Left lobe of liver (tissue), 2 donors: ENCODE measurements around the gene ABCA6. TPM values are rescaled to one million over a fixed set of nuclear protein-coding genes. Genes with fewer than 3 reads are reported as not detected.
"Not testable (repeated sequence)": the region's sequence is repeated elsewhere in the genome, so short reads cannot be mapped to it uniquely, and the experiment has no call there.

ENCODE experiments used
- ATAC-seq: fragments of 200-7000 bp; cut with Tn5 transposase; one replicate; pipeline ENCODE4 v1.9.1; 2020; ENCODE audit warnings: mild to moderate bottlenecking, moderate library complexity
- DNase-seq: peaks from one replicate; pipeline ENCODE4 v3.0.0-alpha.2; 2020; ENCODE audit warnings: low spot score
- total RNA-seq: library from RNA; stranded (reverse); gene quantifications from one replicate; pipeline ENCODE4 v1.2.1, GENCODE V29; 2021
- donor health status: DM: no; HTN: no; CAD: no; lungs with moderate emphysema.
- donor health status: DM: no; HTN: yes; CAD: no.

Gene ABCA6, protein sequence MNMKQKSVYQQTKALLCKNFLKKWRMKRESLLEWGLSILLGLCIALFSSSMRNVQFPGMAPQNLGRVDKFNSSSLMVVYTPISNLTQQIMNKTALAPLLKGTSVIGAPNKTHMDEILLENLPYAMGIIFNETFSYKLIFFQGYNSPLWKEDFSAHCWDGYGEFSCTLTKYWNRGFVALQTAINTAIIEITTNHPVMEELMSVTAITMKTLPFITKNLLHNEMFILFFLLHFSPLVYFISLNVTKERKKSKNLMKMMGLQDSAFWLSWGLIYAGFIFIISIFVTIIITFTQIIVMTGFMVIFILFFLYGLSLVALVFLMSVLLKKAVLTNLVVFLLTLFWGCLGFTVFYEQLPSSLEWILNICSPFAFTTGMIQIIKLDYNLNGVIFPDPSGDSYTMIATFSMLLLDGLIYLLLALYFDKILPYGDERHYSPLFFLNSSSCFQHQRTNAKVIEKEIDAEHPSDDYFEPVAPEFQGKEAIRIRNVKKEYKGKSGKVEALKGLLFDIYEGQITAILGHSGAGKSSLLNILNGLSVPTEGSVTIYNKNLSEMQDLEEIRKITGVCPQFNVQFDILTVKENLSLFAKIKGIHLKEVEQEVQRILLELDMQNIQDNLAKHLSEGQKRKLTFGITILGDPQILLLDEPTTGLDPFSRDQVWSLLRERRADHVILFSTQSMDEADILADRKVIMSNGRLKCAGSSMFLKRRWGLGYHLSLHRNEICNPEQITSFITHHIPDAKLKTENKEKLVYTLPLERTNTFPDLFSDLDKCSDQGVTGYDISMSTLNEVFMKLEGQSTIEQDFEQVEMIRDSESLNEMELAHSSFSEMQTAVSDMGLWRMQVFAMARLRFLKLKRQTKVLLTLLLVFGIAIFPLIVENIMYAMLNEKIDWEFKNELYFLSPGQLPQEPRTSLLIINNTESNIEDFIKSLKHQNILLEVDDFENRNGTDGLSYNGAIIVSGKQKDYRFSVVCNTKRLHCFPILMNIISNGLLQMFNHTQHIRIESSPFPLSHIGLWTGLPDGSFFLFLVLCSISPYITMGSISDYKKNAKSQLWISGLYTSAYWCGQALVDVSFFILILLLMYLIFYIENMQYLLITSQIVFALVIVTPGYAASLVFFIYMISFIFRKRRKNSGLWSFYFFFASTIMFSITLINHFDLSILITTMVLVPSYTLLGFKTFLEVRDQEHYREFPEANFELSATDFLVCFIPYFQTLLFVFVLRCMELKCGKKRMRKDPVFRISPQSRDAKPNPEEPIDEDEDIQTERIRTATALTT (N-terminal part only)
- 101 TPM for total RNA-seq

DNA sequence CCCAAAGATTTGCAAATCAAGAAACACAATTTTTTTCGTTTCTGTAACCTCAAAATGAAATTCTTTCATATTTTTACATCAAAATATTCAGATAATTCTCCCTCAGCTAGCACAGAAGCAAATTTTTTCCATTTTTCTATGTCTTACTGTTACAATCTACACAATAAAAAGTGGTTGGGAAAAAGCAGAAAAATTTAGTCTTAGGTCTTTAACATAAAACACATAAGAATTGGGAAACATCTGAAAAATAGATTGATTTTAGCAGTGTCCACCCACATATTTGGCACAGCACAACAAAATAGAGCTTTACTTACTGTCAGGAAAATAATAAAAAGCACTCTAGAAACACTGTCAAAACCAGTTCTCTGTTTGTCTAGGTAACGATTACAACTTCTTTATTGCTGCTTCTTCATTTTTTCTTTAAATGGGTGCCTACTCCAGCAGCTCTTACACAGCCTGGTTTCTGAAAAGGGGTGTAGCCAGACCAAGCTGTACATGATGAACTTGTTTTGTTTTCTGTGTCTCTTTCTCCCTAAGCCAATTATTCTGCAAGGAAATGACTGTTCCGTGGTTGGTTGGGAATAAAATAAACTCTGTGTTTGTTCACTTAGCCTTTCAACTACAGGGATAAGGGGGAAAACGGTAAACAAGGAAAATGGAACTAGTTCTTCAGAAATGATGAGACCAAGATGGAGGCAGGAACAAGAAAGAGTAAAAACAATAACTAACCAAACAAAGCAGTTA, at the start of gene ABCA6:
Gene ABCA6 (minus strand): TSS at position 465 of the 744 bp plus-strand sequence. CDS start 1,192 bp downstream, outside the sequence.
- ATAC-seq (peak; percentile 86), DNase-seq (no peak)

DNA sequence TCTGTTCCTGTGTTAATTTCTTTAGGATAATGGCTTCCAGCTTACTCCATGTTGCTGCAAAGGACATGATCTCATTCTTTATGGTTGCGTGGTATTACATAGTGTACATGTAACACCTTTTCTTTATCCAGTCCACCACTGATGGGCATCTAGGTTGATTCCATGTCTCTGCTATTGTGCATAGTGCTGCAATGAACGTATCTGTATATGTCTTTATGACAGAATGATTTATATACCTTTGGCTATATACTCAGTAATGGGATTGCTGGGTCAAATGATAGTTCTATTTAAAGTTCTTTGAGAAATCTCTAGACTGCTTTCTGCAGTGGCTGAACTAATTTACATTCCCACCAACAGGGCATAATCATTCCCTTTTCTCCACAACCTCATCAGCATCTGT, 47.1 kb upstream of the ABCA6 start:
- DNase-seq (no peak), ATAC-seq (no peak)

DNA sequence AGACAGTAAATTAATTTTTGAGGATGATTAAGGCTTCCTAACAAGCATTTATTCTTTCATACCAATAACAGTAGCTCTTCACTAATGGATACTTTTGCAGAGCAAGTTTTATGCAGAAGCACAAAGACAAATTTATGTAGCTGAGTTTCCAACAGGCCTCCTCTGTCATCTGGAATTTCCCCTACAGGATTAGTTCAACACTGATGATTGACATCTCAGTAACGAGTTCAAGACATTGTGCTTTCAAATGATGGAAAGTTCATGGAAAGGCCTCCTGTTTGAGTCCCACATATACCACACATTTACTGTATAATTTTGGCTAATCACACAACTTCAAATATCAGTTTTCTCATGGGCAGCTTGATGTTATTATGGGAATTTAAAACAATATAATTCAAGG, 46.4 kb upstream of the ABCA6 start:
- no peak for ATAC-seq
- DNase-seq = no peak

DNA sequence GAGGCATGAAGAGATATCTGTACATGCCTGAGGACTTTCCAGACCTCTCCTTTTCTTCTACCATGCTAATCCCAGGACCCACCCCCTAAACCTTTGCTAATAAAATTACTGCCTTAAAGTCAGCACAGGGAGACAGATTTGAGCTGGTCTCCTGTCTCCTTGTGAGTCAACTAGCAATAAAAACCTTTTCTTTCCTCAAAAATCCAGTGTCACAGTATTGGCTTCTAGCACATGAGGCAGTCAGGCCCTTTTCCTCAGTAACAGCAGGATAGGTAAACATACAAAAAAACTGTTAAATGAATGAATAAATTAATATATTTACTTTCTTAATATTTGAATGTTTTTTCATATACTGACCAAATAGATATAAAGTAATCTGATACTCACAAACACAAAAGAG, 45.6 kb upstream of the ABCA6 start:
- DNase-seq = no peak

DNA sequence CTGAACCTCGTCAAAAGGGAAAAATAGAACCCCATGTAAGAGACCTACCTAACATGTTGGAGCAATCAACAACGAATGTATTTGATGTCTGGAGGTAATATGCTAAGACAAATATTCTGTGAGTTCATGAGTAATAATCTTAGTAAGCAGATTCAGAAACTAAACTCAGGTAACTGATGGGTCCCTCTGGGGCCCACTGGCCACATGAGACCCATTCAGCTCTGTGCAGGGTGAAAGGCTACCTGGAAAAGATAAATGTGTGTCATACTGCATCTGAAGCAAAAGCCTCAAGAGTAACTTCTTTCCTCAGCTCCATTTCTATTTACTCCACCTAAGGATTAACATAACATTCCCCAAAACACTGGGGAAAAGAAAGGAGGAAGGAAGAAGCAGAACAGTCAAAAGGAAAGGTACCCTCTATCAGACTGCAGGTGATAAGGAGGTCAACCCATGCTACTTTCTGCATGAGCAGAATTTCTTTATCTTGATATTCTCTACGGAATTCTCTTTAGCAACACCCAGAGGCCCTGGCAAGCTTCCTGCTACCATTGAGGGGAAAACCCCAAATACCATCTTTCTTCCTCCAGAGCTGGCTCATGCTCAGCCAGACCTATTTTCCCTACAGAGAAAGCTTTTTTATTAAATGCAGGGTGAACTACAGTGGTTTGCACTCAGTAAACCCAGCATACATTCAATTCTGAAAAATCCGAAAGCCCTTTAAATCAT, 37.7 kb upstream of the ABCA6 start:
- ATAC-seq (no peak), DNase-seq (no peak)

More for the DNA sequence above, 45.6 kb upstream of the ABCA6 start:
- ATAC-seq = no peak

DNA sequence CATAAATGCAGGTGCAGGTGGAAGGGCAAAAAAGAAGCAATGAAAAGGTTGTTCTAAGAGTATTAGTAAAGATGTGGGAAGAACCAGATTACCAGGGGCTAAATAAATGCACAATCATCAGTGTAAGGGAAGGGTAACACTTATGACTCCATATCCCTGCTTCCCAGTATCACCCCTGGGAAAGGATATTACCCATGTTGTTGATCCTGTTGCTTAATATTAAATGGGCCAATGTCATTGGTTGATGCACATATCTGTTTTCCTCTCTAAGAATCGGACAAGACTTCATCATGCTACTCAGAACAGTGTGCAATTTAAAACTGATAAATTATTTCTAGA, 34.7 kb upstream of the ABCA6 start:
- ATAC-seq = no peak
- DNase-seq = no peak

DNA sequence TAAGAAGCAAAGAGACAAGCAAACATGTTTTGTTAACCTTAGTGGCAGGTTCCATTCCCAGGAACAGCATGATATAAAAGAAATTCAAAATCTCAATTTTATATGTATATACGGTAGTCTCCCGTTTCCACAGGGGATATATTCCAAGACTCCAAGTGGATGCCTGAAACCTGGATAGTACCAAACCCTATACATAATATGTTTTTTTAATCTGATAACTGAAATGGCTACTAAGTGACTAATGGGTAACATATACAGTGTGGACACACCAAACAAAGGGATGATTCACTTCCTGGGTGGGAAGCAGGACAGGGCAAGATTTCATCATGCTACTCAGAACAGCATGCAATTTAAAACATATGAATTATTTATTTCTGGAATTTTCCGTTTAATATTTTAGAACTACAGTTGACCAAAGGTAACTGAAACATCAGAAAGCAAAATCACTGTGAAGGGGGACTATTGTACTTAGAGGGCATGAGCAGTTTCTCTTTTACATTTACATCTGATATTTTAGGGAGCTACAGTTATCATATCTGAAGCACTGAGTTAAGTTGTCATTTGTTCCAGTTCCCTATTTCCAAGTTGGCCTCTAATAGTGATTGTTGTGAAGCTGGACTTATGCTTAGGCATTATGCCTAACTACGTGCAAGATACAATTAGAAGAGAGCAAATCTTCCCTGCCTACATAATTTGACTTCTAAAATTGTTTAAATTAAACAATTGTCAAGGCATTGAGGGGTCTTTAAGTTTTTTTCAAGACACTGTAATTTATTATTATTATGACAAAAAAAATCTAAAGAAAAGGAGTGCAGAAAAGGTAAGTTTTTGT, 34.1 kb upstream of the ABCA6 start:
- no peak for DNase-seq
- no peak for ATAC-seq

DNA sequence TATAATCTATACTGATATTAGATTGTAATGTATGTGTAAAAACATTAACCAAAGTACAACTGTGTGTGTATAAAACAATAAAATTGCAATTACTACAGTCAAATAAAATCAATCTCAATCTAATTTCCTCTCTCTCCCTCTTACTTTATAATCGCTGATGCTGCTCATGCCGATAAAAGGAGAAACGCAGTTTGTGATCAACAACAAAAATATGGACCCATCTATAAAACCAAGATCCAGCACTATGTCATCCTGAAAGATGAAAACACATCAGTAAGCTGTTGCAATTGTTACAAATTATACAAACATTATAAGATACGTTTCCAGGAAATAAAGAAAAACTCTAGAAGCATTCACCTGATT, 33.5 kb upstream of the ABCA6 start:
- DNase-seq = no peak
- ATAC-seq = no peak

DNA sequence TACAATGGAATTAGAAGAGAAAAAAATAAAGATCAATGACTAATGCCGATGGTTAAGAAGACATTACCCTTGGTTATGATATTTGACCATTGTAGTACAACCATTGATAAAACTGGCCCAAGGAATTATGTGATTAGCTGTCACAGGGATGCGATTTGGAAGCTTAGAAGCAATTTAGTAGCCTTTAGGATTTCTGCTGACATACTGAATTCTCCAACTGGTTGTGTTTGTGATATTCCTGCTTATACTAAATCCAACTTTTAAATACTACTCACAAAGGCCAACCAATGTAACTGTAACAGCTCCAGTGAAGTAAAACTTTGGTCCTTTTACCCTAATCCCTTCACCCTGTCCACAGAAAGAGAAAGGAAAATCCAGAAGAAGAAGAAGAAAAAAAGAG, 31.4 kb upstream of the ABCA6 start:
- DNase-seq (no peak), ATAC-seq (no peak)

DNA sequence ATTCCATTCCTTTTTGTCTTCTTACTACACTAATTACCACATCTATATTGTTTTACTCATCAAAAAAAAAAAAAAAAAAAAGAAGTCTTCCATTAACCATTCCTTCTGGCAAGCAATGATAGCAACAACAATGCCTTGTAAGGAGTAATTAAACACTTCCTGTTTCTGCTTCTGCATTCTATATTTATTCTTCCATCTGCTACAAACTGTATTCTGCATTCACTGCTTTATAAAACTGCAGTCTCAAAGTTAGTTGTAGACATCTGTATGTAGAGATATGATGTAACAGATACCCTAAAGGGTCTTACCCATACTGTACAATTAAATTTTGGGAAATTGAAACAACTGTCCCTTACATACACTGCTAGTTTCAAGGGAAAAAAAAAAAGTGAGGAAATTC, 28.7 kb upstream of the ABCA6 start:
- ATAC-seq (no peak), DNase-seq (no peak)

DNA sequence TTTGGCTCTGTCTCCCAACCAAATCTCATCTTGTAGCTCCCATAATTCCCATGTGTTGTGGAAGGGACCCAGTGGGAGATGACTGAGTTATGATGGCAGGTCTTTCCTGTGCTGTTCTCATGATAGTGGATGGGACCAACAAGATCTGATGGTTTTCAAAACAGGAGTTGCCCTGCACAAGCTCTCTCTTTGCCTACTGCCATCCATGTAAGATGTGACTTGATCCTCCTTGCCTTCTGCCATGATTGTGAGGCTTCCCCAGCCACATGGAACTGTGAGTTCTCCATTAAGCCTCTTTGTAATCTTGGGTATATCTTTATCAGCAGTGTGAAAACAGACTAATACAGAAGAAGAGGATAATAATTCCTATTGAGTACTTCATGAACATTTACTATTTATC, 26.9 kb upstream of the ABCA6 start:
- DNase-seq, ATAC-seq: not testable (repeated sequence)

DNA sequence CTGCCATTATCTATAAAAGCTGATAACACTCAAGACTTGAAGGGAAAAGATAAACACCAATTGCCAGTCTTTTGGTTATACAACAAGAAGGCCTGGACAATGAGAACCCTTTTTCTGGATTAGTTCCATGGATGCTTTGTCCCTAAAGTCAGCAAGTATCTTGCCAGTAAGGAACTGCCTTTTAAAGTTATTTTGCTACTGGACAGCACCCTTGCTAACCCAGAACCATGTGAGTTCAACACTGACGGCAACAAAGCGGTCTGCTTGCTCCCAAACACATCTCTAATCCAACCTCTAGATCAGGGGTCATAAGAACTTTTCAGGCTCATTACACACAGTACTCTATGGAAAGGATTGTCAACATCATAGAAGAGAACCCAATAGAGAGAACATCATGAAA, 25.3 kb upstream of the ABCA6 start:
- DNase-seq = no peak
- ATAC-seq = no peak

DNA sequence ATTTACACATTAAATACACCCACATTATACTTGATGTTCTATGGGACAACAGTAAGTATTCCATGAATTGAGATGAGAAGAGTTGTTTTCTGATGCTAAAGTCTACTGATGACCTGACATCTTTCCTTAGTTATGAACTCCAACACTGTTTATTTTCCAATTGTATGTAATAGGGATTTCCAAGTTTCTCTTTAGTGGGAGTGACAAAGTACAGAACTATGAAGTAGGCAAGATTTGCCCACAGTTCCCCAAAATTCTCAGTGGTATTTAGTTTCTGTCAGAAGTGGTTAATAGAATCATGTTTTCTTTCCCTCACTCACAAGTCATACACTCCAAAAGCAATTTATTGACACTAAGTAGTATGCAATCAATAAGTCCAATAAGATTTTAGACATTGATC, 22.5 kb upstream of the ABCA6 start:
- DNase-seq = no peak
- ATAC-seq = no peak

DNA sequence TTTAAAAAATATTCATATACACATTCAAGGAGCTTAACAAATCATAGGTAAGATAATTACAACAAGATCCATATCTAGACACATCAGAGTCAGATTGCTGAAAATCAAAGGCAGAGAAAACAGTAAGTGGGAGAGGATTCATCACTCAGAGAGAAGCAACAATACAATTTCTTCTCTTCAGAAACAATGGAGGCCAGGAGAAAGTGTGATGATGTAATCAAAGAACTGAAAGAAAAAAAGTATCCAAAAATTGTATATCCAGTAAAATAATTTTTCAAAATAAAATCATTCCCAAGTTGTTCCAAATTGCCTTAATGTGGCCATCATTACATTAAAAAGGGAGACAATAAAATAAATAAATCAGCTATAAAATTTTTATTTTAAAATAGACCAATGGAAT, 17.7 kb upstream of the ABCA6 start:
- no peak for DNase-seq
- no peak for ATAC-seq

DNA sequence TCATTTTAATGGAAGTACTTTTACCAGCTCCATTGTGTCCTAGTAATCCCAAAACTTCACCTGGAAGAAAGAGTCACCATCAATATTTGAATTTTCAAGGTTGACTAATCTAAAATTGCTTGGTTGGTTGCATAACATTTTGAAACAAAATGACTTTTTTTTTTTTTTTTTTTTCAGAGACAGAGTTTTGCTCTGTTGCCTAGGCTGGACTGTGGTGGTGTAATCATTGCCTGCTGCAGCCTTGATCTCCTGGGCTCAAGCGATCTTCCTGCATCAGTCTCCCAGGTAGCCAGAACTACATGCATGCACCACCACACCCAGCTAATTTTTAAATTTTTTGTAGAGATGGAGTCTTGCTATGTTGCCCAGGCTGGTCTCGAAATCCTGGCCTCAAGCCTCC, 12.6 kb upstream of the ABCA6 start:
- peak; percentile 59 for ATAC-seq
- no peak for DNase-seq

DNA sequence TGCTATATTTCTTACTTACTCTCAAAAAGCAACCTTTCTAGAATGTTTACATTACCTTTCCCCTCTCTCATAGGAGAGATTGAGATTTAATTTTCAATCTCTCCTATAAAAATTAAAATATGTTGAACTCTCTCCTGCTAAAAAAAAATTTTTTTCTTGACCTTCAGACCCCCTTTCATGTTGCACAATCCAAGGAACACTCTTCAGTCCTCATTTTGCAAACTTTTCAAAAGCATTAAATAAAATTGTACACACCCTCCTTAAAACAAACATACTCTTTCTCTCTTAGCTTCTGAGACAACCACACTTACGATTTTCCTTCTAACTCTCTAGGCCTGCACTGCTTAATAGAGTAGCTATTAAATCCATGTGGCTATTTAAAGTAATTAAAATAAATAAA, 8.6 kb upstream of the ABCA6 start:
- ATAC-seq (no peak), DNase-seq (no peak)

DNA sequence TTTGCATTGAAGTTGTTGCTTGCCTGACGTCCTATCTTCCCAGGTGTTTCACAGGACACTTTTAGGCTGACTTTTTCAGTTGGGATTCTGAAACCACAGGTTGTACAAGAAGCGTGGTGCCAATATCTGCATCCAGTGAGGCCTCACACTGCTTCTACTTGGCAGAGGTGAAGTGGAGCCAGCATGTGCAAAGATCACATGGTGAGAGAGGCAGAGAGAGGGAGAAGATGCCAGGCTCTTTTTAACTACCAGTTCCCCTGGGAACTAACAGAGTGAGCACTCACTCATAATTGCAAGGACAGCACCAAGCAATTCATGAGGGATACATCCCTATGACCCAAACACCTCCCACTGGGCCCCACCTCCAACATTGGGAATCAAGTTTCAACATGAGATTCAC, 5.8 kb upstream of the ABCA6 start:
- DNase-seq (no peak), ATAC-seq (peak; percentile 75)

DNA sequence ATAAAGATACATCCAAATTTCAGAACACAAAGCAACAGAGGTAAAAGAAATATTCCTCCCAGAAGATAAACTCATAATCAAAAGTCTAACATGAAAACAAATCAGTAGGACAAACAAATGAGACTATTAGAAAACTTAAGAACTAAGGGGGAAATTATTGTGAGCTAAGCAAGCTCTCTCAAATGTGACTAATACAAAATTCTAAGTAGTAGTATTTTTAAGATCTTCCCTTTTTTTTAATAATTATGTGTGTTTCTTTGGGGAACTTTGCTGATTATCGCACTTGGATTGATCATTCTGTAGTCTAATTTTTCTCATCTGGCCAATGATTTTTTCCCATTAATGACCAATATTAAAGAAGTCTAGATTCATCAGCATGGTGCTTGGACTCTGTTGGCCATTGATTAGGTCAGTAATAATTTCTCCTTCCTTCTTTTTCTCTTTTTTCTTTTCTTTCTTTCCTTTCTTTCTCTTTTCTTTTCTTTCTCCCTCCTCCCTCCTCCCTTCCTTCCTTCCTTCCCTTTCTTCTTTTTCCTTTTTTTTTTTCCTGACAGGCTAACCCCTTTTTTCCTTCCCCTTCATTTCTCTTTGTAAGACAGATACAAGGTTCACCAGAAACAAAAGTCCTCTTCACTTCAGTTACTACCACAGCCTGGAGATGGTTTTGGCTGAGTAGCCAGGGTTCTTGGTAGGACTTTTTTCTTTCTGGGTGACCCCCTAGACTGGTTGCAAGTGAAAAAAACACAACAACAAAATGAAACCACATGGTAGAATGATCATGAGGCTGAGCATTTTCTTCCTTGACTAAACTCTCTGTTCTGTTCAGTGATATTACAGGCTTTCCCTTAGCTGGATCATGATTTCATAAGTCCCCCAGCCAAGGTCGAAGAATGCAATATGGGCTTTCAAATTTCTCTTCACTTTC, 2.9 kb upstream of the ABCA6 start:
- no peak for ATAC-seq
- no peak for DNase-seq
